Mucosa of stomach (tissue), 1 donor: Measurements from ENCODE around the gene SLC16A13.

Experiments
- H3K27me3 ChIP-seq: one replicate; pipeline ENCODE4 v1.7.0; 2013; ENCODE audit warnings: mild to moderate bottlenecking, low read length; ENCODE audit not compliant: control insufficient read depth, insufficient read depth
- H3K36me3 ChIP-seq: one replicate; pipeline ENCODE4 v1.7.0; 2013; ENCODE audit warnings: low read length; ENCODE audit not compliant: control insufficient read depth, insufficient read depth
- H3K4me1 ChIP-seq: one replicate; pipeline ENCODE4 v1.7.0; 2013; ENCODE audit warnings: mild to moderate bottlenecking, low read length; ENCODE audit not compliant: control insufficient read depth, insufficient read depth
- H3K4me3 ChIP-seq: one replicate; pipeline ENCODE4 v1.7.0; 2013; ENCODE audit warnings: low read length
- H3K9ac ChIP-seq: one replicate; pipeline ENCODE4 v1.7.0; 2013; ENCODE audit warnings: mild to moderate bottlenecking, low read length, moderate library complexity
- H3K9me3 ChIP-seq: one replicate; pipeline ENCODE4 v1.7.0; 2013; ENCODE audit warnings: mild to moderate bottlenecking, low read length, moderate library complexity; ENCODE audit not compliant: control insufficient read depth
- donor health status: Pancreatic carcinoma.

Gene SLC16A13

DNA sequence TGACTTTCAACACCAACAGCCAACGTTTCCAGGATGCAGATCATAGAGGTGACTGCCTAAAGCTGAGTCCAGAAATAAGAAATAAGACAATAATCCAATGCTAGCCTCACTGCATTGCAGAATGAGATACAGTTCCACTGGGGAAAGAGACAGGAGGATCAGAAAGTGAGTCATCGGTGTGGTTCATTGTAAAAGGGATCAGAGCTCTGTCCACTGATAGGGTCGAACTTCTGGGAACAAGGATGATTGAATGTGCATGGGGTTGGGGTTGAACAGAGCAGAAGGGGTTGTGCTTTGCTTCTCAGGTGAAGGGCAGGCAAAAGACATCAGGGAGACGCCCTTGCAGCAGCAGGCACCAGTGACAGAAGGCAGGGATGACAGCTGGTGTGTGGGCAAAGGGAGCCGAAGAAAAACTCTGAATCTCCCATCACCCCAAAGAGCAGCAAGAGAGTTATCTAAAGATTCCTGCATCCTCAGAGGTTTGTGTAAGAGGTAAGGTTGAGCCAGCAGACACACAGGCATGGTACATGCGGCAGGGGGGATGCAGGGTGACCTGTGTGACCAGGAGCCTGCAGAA is 27.8 kb downstream of the SLC16A13 start:
- H3K9ac ChIP-seq = no peak overlapping the region
- H3K27me3 ChIP-seq = no peaks in the 10 kb centered on the region
- no peaks in the 10 kb centered on the region for H3K36me3 ChIP-seq
- no peaks in the 10 kb centered on the region for H3K9me3 ChIP-seq
- H3K4me3 ChIP-seq = no peak overlapping the region
- H3K4me1 ChIP-seq = peaks cover 9% of the 10 kb centered on the region

DNA sequence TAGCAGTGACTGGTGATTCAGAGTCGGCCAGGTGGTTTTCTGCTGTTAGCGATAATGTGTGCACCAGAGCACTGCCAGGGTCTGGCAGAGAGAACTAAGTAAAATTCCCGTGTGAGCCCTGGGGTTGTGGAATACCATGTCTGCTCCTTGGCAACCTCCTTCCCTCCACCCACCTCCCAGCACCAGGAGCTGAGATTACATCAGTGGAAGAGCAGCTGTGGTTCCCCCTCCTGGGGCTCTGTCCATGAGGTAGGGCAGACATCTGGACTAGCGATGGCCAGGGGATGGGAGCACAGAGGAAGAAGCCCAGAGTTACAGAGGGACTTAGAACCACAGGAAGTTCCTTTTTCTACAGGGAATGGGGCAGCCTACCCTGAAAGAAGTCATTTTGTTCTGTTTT is 28.4 kb downstream of the SLC16A13 start:
- H3K4me1 ChIP-seq = peaks cover 9% of the 10 kb centered on the region
- H3K36me3 ChIP-seq = no peaks in the 10 kb centered on the region
- no peaks in the 10 kb centered on the region for H3K9me3 ChIP-seq
- H3K9ac ChIP-seq = no peak overlapping the region
- H3K27me3 ChIP-seq = no peaks in the 10 kb centered on the region
- H3K4me3 ChIP-seq = no peak overlapping the region

DNA sequence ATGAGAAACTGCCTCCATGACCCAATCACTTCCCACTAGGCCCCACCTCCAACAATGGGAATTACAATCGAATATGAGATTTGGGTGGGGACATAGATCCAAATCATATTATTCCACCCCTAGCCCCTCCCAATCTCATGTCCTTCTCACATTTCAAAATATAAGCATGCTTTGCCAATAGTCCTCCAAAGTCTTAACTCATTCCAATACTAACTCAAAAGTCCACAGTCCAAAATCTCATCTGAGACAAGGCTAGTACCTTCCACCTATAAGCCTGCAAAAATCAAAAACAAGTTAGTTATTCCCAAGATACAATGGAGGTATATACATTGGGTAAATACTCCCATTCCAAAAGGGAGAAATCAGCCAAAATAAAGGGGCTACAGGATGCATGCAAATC is 31.4 kb downstream of the SLC16A13 start:
- H3K36me3 ChIP-seq = no peaks in the 10 kb centered on the region
- no peaks in the 10 kb centered on the region for H3K9me3 ChIP-seq
- H3K4me3 ChIP-seq = no peak overlapping the region
- no peak overlapping the region for H3K9ac ChIP-seq
- H3K27me3 ChIP-seq = no peaks in the 10 kb centered on the region
- H3K4me1 ChIP-seq = no peaks in the 10 kb centered on the region

DNA sequence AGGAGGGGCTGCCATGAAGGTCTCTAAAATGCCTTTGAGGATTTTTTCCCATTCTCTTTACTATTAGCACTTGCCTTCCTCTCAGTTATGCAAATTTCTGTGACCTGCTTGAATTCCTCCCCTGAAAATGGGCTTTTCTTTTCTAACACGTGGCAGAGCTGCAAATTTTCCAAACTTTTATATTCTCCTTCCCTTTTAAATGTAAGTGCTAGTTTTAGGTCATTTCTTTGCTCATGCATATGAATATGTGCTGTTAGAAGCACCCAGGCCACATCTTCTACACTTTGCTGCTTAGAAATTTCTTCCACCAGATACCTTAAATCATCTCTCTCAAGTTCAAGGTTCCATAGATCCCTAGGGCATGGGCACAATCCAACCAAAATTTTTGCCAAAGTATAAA is 32.5 kb downstream of the SLC16A13 start:
- H3K36me3 ChIP-seq = no peaks in the 10 kb centered on the region
- no peaks in the 10 kb centered on the region for H3K4me1 ChIP-seq
- H3K4me3 ChIP-seq = no peak overlapping the region
- H3K27me3 ChIP-seq = no peaks in the 10 kb centered on the region
- no peak overlapping the region for H3K9ac ChIP-seq
- no peaks in the 10 kb centered on the region for H3K9me3 ChIP-seq

DNA sequence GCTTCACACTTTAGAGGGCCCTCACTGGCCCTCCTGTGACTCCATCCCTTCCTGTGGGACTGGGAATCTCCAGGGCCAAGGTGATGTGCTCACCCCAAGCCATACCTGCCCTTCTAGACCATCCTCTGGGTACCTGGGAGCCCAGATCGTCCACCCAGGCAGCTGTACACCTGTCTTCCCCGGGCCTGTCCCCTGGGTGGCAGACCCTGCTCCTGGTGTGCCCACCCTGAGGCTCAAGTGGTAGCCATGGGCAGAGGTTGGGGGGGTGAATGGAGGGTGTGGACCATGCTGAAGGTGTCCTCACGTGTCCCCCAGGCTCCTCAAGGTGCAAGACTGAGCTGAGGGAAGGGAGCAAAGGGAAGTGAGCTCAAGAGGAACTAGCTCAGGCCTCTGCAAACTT is 34.9 kb downstream of the SLC16A13 start:
- H3K4me3 ChIP-seq = no peak overlapping the region
- H3K9ac ChIP-seq = no peak overlapping the region
- no peaks in the 10 kb centered on the region for H3K9me3 ChIP-seq
- no peaks in the 10 kb centered on the region for H3K4me1 ChIP-seq
- H3K27me3 ChIP-seq = no peaks in the 10 kb centered on the region
- no peaks in the 10 kb centered on the region for H3K36me3 ChIP-seq

DNA sequence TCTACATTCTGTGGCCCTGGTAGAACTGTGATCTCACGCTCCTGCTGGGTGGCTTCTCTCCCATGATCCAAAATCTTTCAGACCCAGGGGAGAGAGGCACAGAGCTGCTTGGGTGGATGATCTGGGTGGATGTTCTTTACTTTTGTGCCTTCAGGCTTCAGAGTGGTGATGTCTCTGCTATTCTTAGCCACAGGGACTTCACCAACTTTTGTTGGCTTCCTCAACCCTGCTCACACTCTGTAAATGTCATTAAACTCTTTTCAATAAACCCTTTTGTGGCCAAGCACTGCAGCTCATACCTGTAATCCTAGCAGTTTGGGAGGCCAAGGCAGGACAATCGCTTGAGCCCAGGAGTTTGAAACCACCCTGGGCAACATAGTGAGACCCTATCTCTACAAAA is 36.6 kb downstream of the SLC16A13 start:
- Histone ChIP-seq H3K36me3 (no peaks in the 10 kb centered on the region), H3K27me3 (no peaks in the 10 kb centered on the region), H3K4me1 (no peaks in the 10 kb centered on the region), H3K9me3 (no peaks in the 10 kb centered on the region), H3K4me3 (no peak overlapping the region), H3K9ac (no peak overlapping the region)

DNA sequence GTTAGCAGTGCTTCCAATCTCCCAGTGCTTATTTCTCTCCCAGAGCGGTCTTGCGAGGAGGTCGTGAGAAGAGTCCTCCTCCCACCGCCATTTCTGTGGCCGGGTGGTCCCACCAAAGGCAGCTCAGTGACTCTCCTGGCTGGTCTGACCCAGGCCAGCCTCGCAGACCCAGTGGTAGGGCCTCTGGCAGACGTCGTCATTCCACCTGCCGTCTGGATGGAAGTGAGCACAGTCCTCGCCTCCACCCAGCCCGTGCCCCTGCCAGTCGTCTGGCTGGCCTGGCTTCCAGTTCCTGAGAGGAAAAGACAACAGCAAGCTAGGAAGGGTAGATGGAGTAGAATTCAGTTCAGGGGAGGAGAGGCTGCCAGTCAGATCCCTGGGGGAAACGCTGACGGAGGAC is 39.1 kb downstream of the SLC16A13 start:
- Histone ChIP-seq H3K4me1 (no peaks in the 10 kb centered on the region), H3K4me3 (no peak overlapping the region), H3K36me3 (no peaks in the 10 kb centered on the region), H3K9ac (no peak overlapping the region), H3K9me3 (no peaks in the 10 kb centered on the region), H3K27me3 (no peaks in the 10 kb centered on the region)

DNA sequence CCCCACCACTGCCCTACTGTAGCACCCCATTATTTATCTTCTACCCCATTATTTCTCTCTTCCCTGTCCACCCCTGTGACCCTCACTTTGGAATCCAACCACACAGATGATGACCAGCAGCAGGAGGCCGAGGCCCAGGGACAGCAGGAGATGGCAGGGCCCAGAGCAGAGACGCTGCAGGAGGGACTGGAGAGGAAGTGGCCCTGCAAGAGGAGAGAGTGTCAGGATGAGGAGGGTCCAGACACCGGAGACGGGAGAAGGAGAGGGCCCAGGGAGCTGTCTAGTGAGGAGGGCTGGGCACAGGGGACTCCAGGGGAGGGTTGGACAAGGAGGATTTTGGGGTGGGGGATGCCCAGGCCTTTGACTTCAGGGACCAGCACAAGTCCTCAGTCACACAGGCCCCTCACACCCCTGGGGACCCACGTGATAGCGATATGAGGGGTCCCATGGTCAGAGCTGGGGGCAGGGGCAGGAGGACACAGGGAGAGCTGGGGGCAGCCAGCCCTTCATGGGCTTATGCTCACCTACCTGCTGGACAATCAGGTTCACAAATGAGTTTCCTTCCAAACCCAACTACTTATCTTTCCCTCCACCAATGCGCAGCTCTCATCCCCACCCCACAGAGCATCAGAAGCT is 42.2 kb downstream of the SLC16A13 start:
- H3K4me3 ChIP-seq = no peak overlapping the region
- no peak overlapping the region for H3K9ac ChIP-seq
- H3K4me1 ChIP-seq = no peaks in the 10 kb centered on the region
- H3K36me3 ChIP-seq = no peaks in the 10 kb centered on the region
- no peaks in the 10 kb centered on the region for H3K9me3 ChIP-seq
- H3K27me3 ChIP-seq = no peaks in the 10 kb centered on the region

DNA sequence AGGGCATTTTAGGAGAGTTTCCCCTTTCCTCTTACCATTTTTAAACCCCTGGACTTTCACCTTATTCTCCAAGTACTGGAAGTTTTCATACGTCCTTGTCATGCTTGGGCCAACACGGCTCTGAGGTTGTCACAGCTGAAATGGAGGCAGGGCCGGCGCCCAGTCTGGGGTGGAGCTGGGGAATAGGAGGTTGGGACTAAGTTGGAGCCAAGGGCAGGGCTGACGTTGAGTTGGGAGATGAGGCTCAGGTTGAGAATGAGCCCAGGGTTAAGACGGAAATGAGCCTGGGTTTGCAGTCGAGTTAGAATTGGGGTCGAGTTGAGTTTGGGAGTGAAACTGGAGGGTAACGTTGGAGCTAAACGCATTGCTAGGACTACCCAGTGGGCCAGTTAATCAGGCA is 42.9 kb downstream of the SLC16A13 start:
- Histone ChIP-seq H3K36me3 (no peaks in the 10 kb centered on the region), H3K4me3 (no peak overlapping the region), H3K4me1 (no peaks in the 10 kb centered on the region), H3K9me3 (no peaks in the 10 kb centered on the region), H3K27me3 (peaks cover 3% of the 10 kb centered on the region), H3K9ac (no peak overlapping the region)

DNA sequence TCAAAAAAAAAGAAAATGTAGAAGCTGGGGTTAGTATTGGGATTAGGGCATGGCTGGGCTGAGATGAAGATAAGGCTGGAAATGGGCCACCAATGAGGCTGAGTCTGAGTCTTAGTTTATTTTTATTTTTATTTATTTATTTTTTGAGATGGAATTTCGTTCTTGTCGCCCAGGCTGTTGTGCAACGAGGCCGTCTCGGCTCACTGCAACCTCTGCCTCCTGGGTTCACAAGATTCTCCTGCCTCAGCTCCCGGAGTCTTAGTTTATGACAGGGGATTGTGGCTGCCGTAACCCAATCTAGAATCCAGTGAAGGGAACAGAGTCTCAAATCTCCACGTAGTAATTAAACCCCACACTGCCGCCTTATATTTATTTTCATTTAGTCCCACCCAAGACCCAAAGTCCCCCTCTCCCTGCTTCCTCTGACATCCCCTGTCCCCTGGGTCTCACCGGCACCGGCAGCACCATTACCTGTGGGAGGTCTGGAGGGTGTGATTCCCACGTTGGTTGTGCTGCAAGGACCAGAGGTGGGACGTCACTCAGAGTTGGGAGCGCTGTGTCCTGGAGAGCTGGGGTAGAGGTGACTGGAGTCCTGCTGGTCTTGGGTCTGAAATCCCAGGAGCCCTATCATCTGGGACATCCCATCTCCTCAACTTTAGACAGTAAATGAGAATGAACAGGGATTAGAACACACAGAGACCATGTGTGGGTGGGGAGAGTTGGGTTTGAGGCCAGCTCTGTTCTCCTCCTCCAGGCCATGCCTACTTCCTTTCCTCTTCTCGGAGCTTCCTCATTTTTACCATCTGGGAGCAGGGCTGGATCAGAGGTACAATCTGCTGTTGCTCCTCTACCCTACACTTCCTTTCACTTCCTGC is 44.0 kb downstream of the SLC16A13 start, which contains the start of gene CLEC10A:
TSS of gene CLEC10A (minus strand) at position 671 of the 875 bp plus-strand sequence. CDS start 1,439 bp downstream, outside the sequence.
- Histone ChIP-seq H3K36me3 (no peaks in the 10 kb centered on the region), H3K27me3 (peaks cover 3% of the 10 kb centered on the region), H3K4me1 (no peaks in the 10 kb centered on the region), H3K9me3 (no peaks in the 10 kb centered on the region), H3K4me3 (no peak within 1 kb of the TSS), H3K9ac (no peak within 1 kb of the TSS)

DNA sequence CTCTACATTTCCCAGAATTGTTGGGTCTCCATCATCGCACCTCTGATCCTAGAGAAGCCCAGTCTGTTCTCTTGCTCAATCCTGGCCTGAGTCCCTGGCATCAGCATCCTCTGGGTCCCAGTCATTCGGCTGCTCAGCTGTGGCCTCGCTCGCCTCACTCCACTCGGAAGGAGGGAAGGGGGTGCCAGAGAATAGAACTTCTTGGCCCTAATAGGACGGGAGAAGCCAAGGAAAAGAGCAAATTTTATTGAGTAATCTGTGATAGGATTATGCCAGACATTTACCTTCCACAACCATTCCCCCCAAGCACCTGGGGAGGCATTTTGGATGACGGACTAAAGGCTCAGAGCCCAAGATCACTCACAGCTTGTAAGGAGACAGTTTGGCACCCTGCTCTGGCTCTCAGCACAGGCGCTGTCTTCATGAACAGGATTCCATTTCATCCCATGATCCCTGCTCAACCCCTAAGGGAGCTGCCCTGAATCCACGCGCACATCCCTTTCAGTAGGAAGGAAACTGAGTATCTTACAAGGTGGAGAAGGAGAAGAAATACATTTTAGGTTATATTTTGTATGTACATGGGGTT is 44.7 kb downstream of the SLC16A13 start:
- H3K4me1 ChIP-seq = no peaks in the 10 kb centered on the region
- peaks cover 3% of the 10 kb centered on the region for H3K27me3 ChIP-seq
- H3K36me3 ChIP-seq = no peaks in the 10 kb centered on the region
- no peak overlapping the region for H3K4me3 ChIP-seq
- no peak overlapping the region for H3K9ac ChIP-seq
- H3K9me3 ChIP-seq = no peaks in the 10 kb centered on the region
